H9 (cell line): ENCODE data around the gene NOX5. TPM values are rescaled to one million over a fixed set of nuclear protein-coding genes. Genes with fewer than 3 reads are reported as not detected.

Source experiments
- DNase-seq: peaks from one replicate; pipeline ENCODE4 v3.0.0-alpha.2; 2017
- H2AFZ ChIP-seq: one replicate; pipeline ENCODE4 v1.6.1; 2013; ENCODE audit warnings: mild to moderate bottlenecking, low read length, control low read depth, moderate library complexity
- H2AK5ac ChIP-seq: 2 replicates; pipeline ENCODE4 v1.6.1; 2013; ENCODE audit warnings: low read length, control low read depth, mixed read lengths; ENCODE audit not compliant: insufficient read length
- H2BK120ac ChIP-seq: one replicate; pipeline ENCODE4 v1.6.1; 2013; ENCODE audit warnings: low read depth, mild to moderate bottlenecking, low read length, control low read depth, inconsistent platforms; ENCODE audit not compliant: poor library complexity, severe bottlenecking
- H2BK12ac ChIP-seq: 2 replicates; pipeline ENCODE4 v1.6.1; 2013; ENCODE audit warnings: low read length, control low read depth, mixed read lengths, low read depth; ENCODE audit not compliant: insufficient read length
- H2BK15ac ChIP-seq: 2 replicates; pipeline ENCODE4 v1.6.1; 2013; ENCODE audit warnings: low read depth, low read length, control low read depth
- H2BK20ac ChIP-seq: one replicate; pipeline ENCODE4 v1.6.1; 2013; ENCODE audit warnings: low read depth, mild to moderate bottlenecking, low read length, control low read depth, inconsistent platforms; ENCODE audit not compliant: poor library complexity, severe bottlenecking
- H2BK5ac ChIP-seq: 2 replicates; pipeline ENCODE4 v1.6.1; 2013; ENCODE audit warnings: low read length, control low read depth, mixed read lengths; ENCODE audit not compliant: insufficient read length
- H3K14ac ChIP-seq: 2 replicates; pipeline ENCODE4 v1.6.1; 2013; ENCODE audit warnings: low read length, control low read depth; ENCODE audit not compliant: insufficient read depth
- H3K18ac ChIP-seq: 2 replicates; pipeline ENCODE4 v1.6.1; 2013; ENCODE audit warnings: low read depth, mild to moderate bottlenecking, mixed read lengths, low read length, control low read depth; ENCODE audit not compliant: insufficient read length
- H3K23ac ChIP-seq: 2 replicates; pipeline ENCODE4 v1.6.1; 2013; ENCODE audit warnings: low read length, control low read depth, mixed read lengths, low read depth; ENCODE audit not compliant: insufficient read length
- H3K23me2 ChIP-seq: 2 replicates; pipeline ENCODE4 v1.6.1; 2013; ENCODE audit warnings: low read depth, mild to moderate bottlenecking, mixed read lengths, low read length, control low read depth; ENCODE audit not compliant: insufficient read length, poor library complexity, severe bottlenecking
- H3K27ac ChIP-seq: 2 replicates; pipeline ENCODE4 v1.5.1; 2013; ENCODE audit warnings: low read length, control low read depth, mixed read lengths, low read depth; ENCODE audit not compliant: insufficient read length
- H3K27me3 ChIP-seq: 2 replicates; pipeline ENCODE4 v1.6.1; 2013; ENCODE audit warnings: low read length, control low read depth, inconsistent platforms; ENCODE audit not compliant: insufficient read depth
- H3K4ac ChIP-seq: 2 replicates; pipeline ENCODE4 v1.6.1; 2013; ENCODE audit warnings: low read depth, mild to moderate bottlenecking, control low read depth, inconsistent platforms, low read length, moderate library complexity
- H3K4me1 ChIP-seq: 2 replicates; pipeline ENCODE4 v1.6.1; 2013; ENCODE audit warnings: low read length, control low read depth, inconsistent platforms; ENCODE audit not compliant: insufficient read depth
- H3K4me2 ChIP-seq: 2 replicates; pipeline ENCODE4 v1.6.1; 2013; ENCODE audit warnings: low read length, control low read depth, mixed read lengths; ENCODE audit not compliant: insufficient read length, insufficient read depth
- H3K56ac ChIP-seq: 2 replicates; pipeline ENCODE4 v1.6.1; 2013; ENCODE audit warnings: low read depth, mild to moderate bottlenecking, mixed read lengths, low read length, control low read depth; ENCODE audit not compliant: insufficient read length
- H3K79me1 ChIP-seq: 2 replicates; pipeline ENCODE4 v1.6.1; 2013; ENCODE audit warnings: low read depth, mild to moderate bottlenecking, moderate library complexity, low read length, control low read depth, inconsistent platforms; ENCODE audit not compliant: insufficient read depth, poor library complexity, severe bottlenecking
- H3K79me2 ChIP-seq: 2 replicates; pipeline ENCODE4 v1.6.1; 2013; ENCODE audit warnings: low read length, control low read depth, inconsistent platforms; ENCODE audit not compliant: insufficient read depth
- H3K9ac ChIP-seq: 2 replicates; pipeline ENCODE4 v1.6.1; 2013; ENCODE audit warnings: low read length, control low read depth, mixed read lengths; ENCODE audit not compliant: insufficient read length; ENCODE audit errors: extremely low read depth
- H3K9me3 ChIP-seq: one replicate; pipeline ENCODE4 v1.6.1; 2013; ENCODE audit warnings: low read depth, low read length, inconsistent platforms; ENCODE audit not compliant: control insufficient read depth
- H3T11ph ChIP-seq: one replicate; pipeline ENCODE4 v1.6.1; 2013; ENCODE audit warnings: mild to moderate bottlenecking, low read length, control low read depth, inconsistent platforms
- H4K20me1 ChIP-seq: one replicate; pipeline ENCODE4 v1.6.1; 2013; ENCODE audit not compliant: control insufficient read depth, insufficient read length, insufficient read depth
- H4K5ac ChIP-seq: 2 replicates; pipeline ENCODE4 v1.6.1; 2013; ENCODE audit warnings: low read depth, mild to moderate bottlenecking, mixed read lengths, low read length, control low read depth; ENCODE audit not compliant: insufficient read length
- H4K8ac ChIP-seq: replicated peaks from 2 replicates; pipeline ENCODE4 v1.6.1; 2013; ENCODE audit warnings: low read length, control low read depth, mixed read lengths, low read depth; ENCODE audit not compliant: insufficient read length
- H4K91ac ChIP-seq: 2 replicates; pipeline ENCODE4 v1.6.1; 2013; ENCODE audit warnings: low read depth, mild to moderate bottlenecking, moderate library complexity, mixed read lengths, low read length, control low read depth; ENCODE audit not compliant: insufficient read length
- H3K27ac Mint-ChIP-seq, 3 experiments: 2 replicates in 2 of 3; 3 replicates in 1 of 3; pipeline ENCODE4 v1.8.0; 2020 to 2021; ENCODE audit warnings: mixed read lengths in 3 of 3, mild to moderate bottlenecking in 1 of 3, moderate library complexity in 1 of 3
- H3K27me3 Mint-ChIP-seq: 2 replicates; pipeline ENCODE4 v1.8.0; 2021; ENCODE audit warnings: low read depth, mild to moderate bottlenecking, moderate library complexity, mixed read lengths
- H3K36me3 Mint-ChIP-seq, 3 experiments: 2 replicates in 2 of 3; 3 replicates in 1 of 3; pipeline ENCODE4 v1.8.0; 2020 to 2021; ENCODE audit warnings: low read depth in 3 of 3, mixed read lengths in 3 of 3; ENCODE audit not compliant: insufficient read depth in 1 of 3
- H3K4me1 Mint-ChIP-seq, 2 experiments: 2 replicates each; pipeline ENCODE4 v1.8.0; 2020; ENCODE audit warnings: mixed read lengths in 2 of 2
- H3K4me3 Mint-ChIP-seq, 2 experiments: 2 replicates in 1 of 2; 3 replicates in 1 of 2; pipeline ENCODE4 v1.8.0; 2020 to 2021; ENCODE audit warnings: mild to moderate bottlenecking in 2 of 2, mixed read lengths in 2 of 2, moderate library complexity in 1 of 2
- H3K9me3 Mint-ChIP-seq, 2 experiments: 2 replicates in 1 of 2; 3 replicates in 1 of 2; pipeline ENCODE4 v1.8.0; 2020; ENCODE audit warnings: mild to moderate bottlenecking in 2 of 2, mixed read lengths in 2 of 2, moderate library complexity in 1 of 2
- WGBS: extraction: QIAGEN DNeasy Blood & Tissue Kit; methylation state at CpG from one replicate; pipeline ENCODE4 v1.1.7; 2013; ENCODE audit warnings: missing lambda C conversion rate, low lambda C conversion rate, mixed read lengths; ENCODE audit not compliant: insufficient read length; ENCODE audit errors: extremely low coverage; 5-methylcytosine and 5-hydroxymethylcytosine counted together
- total RNA-seq: library from RNA; stranded (reverse); gene quantifications from 2 replicates; pipeline ENCODE4 v1.2.1, GENCODE V29; 2021
- TF ChIP-seq, protein P1 (sequence below): fragments of 200-600 bp; sonication (generic); conservative IDR thresholded peaks from 3 replicates; pipeline ENCODE4 v1.8.0; 2021; ENCODE audit warnings: antibody characterized with exemption, mild to moderate bottlenecking

The NOX5 gene
- total RNA-seq, 1 experiment from 2014 or later: 0.04 TPM

GRCh38 chr15:68982976-68983563 lies 31.4 kb upstream of the NOX5 start:
- H3K23ac ChIP-seq: no peak overlapping the region
- no peak overlapping the region for H3T11ph ChIP-seq
- H3K9ac ChIP-seq: no peak overlapping the region
- DNase-seq: no peak
- H4K8ac ChIP-seq: no peak overlapping the region
- H2AFZ ChIP-seq: no peak overlapping the region
- no peak overlapping the region for H2BK15ac ChIP-seq
- no CpG with 5 or more reads among the region's 6 CpGs for WGBS
- H3K27me3 ChIP-seq: no peaks in the 10 kb centered on the region
- no peak overlapping the region for H3K27ac ChIP-seq
- H2BK12ac ChIP-seq: no peak overlapping the region
- no peaks in the 10 kb centered on the region for H3K23me2 ChIP-seq
- H3K79me1 ChIP-seq: no peaks in the 10 kb centered on the region
- H3K18ac ChIP-seq: no peak overlapping the region
- TF ChIP-seq, protein P1, sequence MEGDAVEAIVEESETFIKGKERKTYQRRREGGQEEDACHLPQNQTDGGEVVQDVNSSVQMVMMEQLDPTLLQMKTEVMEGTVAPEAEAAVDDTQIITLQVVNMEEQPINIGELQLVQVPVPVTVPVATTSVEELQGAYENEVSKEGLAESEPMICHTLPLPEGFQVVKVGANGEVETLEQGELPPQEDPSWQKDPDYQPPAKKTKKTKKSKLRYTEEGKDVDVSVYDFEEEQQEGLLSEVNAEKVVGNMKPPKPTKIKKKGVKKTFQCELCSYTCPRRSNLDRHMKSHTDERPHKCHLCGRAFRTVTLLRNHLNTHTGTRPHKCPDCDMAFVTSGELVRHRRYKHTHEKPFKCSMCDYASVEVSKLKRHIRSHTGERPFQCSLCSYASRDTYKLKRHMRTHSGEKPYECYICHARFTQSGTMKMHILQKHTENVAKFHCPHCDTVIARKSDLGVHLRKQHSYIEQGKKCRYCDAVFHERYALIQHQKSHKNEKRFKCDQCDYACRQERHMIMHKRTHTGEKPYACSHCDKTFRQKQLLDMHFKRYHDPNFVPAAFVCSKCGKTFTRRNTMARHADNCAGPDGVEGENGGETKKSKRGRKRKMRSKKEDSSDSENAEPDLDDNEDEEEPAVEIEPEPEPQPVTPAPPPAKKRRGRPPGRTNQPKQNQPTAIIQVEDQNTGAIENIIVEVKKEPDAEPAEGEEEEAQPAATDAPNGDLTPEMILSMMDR: no peak
- Mint-ChIP-seq H3K4me1 (no peaks in the 10 kb centered on the region), H3K9me3 (peaks cover 6 to 10% of the 10 kb centered on the region in 2 experiments), H3K36me3 (peaks cover 2 to 9% (median 2%) of the 10 kb centered on the region in 3 experiments; a peak in 5 of 7 replicates), H3K27ac (no peak overlapping the region), H3K4me3 (no peak overlapping the region), H3K27me3 (peaks cover 16% of the 10 kb centered on the region)
- no peak overlapping the region for H2BK20ac ChIP-seq
- no peaks in the 10 kb centered on the region for H4K20me1 ChIP-seq
- H3K9me3 ChIP-seq: no peaks in the 10 kb centered on the region
- H3K4me1 ChIP-seq: no peaks in the 10 kb centered on the region
- H3K56ac ChIP-seq: no peak overlapping the region
- no peak overlapping the region for H2BK120ac ChIP-seq
- H3K4me2 ChIP-seq: no peak overlapping the region
- no peak overlapping the region for H2AK5ac ChIP-seq
- H3K79me2 ChIP-seq: no peaks in the 10 kb centered on the region
- H3K14ac ChIP-seq: no peak overlapping the region
- H4K5ac ChIP-seq: no peak overlapping the region
- no peak overlapping the region for H3K4ac ChIP-seq
- H4K91ac ChIP-seq: no peak overlapping the region
- H2BK5ac ChIP-seq: no peak overlapping the region
